ELF-1 (cell line): ENCODE data around the gene DDR2.

Experiments used
- DNase-seq: peaks from one replicate; pipeline ENCODE4 v3.0.0-alpha.2; 2016; ENCODE audit warnings: low read depth, low spot score

Gene DDR2

DNA sequence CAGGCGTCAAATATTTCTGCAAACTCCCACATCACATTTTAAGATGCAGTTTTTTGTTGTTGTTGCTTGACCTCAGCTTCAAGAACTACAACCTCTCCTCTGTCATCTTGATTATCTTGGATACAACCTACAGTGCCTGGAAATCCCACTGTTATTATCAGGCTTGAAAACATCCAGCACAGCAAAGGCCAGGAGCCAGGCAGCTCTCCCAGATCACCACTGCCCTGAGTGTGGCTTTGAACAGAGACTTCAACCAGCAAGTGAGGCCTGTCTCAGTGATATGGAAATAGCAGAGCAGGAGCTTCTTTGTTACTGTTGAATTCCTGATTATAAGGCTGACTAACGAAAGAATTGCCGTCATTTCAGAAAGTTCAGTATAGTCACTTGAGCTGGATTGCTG, 200.2 kb downstream of the DDR2 start:
- peak; percentile 12 for DNase-seq

DNA sequence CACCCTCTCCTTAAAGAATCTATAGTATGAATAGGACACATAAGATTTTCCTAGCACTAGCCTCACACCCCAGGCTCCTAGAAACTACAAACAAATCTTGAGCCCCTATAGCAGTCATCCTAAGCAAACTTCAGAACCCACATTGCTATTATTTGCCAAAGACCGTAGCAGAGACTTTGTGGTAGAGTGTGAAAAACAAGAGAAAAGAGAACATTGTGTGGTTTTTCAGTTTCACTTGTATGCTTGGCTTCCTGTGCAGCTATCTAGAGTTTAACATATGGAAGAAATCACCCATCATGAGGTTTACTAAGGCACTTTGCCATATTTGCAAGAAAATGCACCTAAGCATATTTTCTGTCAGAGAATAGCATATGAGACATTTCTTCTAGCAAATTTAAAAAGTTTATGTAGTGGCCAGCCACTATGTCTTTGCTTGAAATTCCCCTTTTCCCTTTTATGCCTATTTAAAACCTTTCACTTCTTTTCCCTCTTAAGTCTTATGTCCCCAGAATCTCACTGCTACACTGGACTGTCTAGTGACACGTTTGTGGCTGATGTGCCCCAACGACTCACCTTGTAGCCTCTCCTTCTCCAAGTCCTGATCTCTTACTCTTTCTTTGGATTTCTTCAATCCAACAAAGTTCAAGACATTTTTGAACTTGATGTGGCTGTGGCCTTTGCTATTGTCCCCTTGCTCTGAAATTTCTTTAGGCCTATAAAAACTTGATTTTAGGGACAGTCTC, 203.1 kb downstream of the DDR2 start:
- no peak for DNase-seq
